Neuronal stem cell (in vitro differentiated cells): Measurements from ENCODE around the gene STAT5A.
"Not testable (repeated sequence)": the region's sequence is repeated elsewhere in the genome, so short reads cannot be mapped to it uniquely, and the experiment has no call there.

ENCODE experiments used
- DNase-seq: peaks from one replicate; pipeline ENCODE4 v3.0.0-alpha.2; 2013; ENCODE audit warnings: low spot score
- H2AFZ ChIP-seq: one replicate; pipeline ENCODE4 v1.6.1; 2013; ENCODE audit warnings: mild to moderate bottlenecking, low read length, inconsistent platforms
- H2AK5ac ChIP-seq: 2 replicates; pipeline ENCODE4 v1.6.1; 2013; ENCODE audit warnings: low read depth, mild to moderate bottlenecking, inconsistent platforms, low read length, moderate library complexity, mixed read lengths
- H2BK120ac ChIP-seq: 2 replicates; pipeline ENCODE4 v1.6.1; 2013; ENCODE audit warnings: low read depth, mild to moderate bottlenecking, inconsistent platforms, low read length, moderate library complexity, mixed read lengths
- H2BK12ac ChIP-seq: one replicate; pipeline ENCODE4 v1.6.1; 2013; ENCODE audit warnings: low read length, inconsistent platforms
- H2BK15ac ChIP-seq: 2 replicates; pipeline ENCODE4 v1.6.1; 2013; ENCODE audit warnings: mild to moderate bottlenecking, low read length, inconsistent platforms, mixed read lengths
- H2BK5ac ChIP-seq: one replicate; pipeline ENCODE4 v1.6.1; 2013; ENCODE audit warnings: inconsistent platforms, mild to moderate bottlenecking, low read length, moderate library complexity
- H3K14ac ChIP-seq: one replicate; pipeline ENCODE4 v1.6.1; 2013; ENCODE audit warnings: low read length, inconsistent platforms
- H3K18ac ChIP-seq: 2 replicates; pipeline ENCODE4 v1.6.1; 2013; ENCODE audit warnings: low read length, inconsistent platforms
- H3K23ac ChIP-seq: 2 replicates; pipeline ENCODE4 v1.6.1; 2013; ENCODE audit warnings: low read depth, mild to moderate bottlenecking, mixed read lengths, low read length, inconsistent platforms; ENCODE audit not compliant: poor library complexity
- H3K27ac ChIP-seq: replicated peaks from 3 replicates; pipeline ENCODE4 v1.5.1; 2013; ENCODE audit warnings: low read length, inconsistent platforms
- H3K27me3 ChIP-seq, 3 experiments: 2 replicates each; pipeline ENCODE4 v1.6.1; 2013; ENCODE audit warnings: low read length in 3 of 3, mild to moderate bottlenecking in 2 of 3, inconsistent platforms in 1 of 3, low read depth in 1 of 3, mixed read lengths in 1 of 3, moderate library complexity in 1 of 3; ENCODE audit not compliant: control insufficient read depth in 3 of 3, insufficient read depth in 3 of 3
- H3K36me3 ChIP-seq, 2 donors: replicated peaks in 1 of 2; 2 replicates each; pipeline ENCODE4 v1.6.1; 2013; ENCODE audit warnings: low read length in 2 of 2; ENCODE audit not compliant: control insufficient read depth in 2 of 2, insufficient read depth in 2 of 2
- H3K4ac ChIP-seq: 2 replicates; pipeline ENCODE4 v1.6.1; 2013; ENCODE audit warnings: inconsistent platforms, mild to moderate bottlenecking, low read length, moderate library complexity
- H3K4me1 ChIP-seq, 2 donors: 1 replicate in 1 of 2; 2 replicates in 1 of 2; pipeline ENCODE4 v1.6.1; 2013; ENCODE audit warnings: low read length in 2 of 2, low read depth in 1 of 2; ENCODE audit not compliant: control insufficient read depth in 2 of 2, insufficient read depth in 1 of 2
- H3K4me2 ChIP-seq: one replicate; pipeline ENCODE4 v1.6.1; 2013; ENCODE audit warnings: mild to moderate bottlenecking, low read length, inconsistent platforms; ENCODE audit not compliant: insufficient read depth, poor library complexity, severe bottlenecking
- H3K4me3 ChIP-seq, 2 donors: 2 replicates each; pipeline ENCODE4 v1.5.1; 2013; ENCODE audit warnings: low read length in 2 of 2, mild to moderate bottlenecking in 2 of 2, inconsistent platforms in 1 of 2, moderate library complexity in 1 of 2
- H3K79me1 ChIP-seq: one replicate; pipeline ENCODE4 v1.6.1; 2013; ENCODE audit warnings: low read depth, mild to moderate bottlenecking, inconsistent platforms, low read length, moderate library complexity
- H3K9ac ChIP-seq: one replicate; pipeline ENCODE4 v1.6.1; 2013; ENCODE audit warnings: mild to moderate bottlenecking, low read depth, low read length, inconsistent platforms; ENCODE audit not compliant: poor library complexity
- H3K9me3 ChIP-seq, 2 donors: replicated peaks in 1 of 2; 2 replicates each; pipeline versions ENCODE3 to v1.6.1; 2013; ENCODE audit warnings: low read length in 2 of 2, mild to moderate bottlenecking in 2 of 2, inconsistent platforms in 1 of 2, low read depth in 1 of 2, mixed read lengths in 1 of 2, moderate library complexity in 1 of 2; ENCODE audit not compliant: control insufficient read depth in 2 of 2, insufficient read depth in 1 of 2
- H4K8ac ChIP-seq: one replicate; pipeline ENCODE4 v1.6.1; 2013; ENCODE audit warnings: low read depth, mild to moderate bottlenecking, inconsistent platforms, low read length, moderate library complexity
- H4K91ac ChIP-seq: one replicate; pipeline ENCODE4 v1.6.1; 2013; ENCODE audit warnings: low read length, low read depth, mild to moderate bottlenecking, inconsistent platforms; ENCODE audit not compliant: poor library complexity
- WGBS, 2 donors: extraction: QIAGEN DNeasy Blood & Tissue Kit; methylation state at CpG; one replicate each; pipeline ENCODE4 v1.1.7; 2013; ENCODE audit warnings: missing lambda C conversion rate in 2 of 2, mixed read lengths in 1 of 2; ENCODE audit not compliant: insufficient read length in 2 of 2, insufficient replicate concordance in 1 of 2; ENCODE audit errors: extremely low coverage in 2 of 2; 5-methylcytosine and 5-hydroxymethylcytosine counted together

The STAT5A gene

DNA sequence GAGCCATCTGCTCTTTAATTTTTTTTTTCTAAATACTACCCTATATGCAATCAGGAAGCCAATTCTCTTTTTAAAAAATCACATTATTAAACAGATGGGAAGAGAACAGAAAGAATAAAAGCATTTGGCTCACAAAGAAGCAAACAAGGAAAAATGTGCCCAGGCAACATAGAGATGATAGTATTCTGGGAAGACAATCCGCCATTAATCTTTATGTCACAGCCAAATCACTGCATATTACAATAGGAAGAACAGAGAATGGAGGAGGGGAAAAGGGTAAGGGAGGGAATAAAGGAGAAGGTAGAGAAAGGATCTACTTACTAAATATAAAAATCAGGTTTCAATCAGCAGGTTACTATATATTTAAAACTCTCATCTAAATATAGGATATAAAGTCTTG, 46.4 kb upstream of the STAT5A start:
- H3K9ac ChIP-seq = no peak overlapping the region
- no peak overlapping the region for H3K4me2 ChIP-seq
- peaks cover 4% of the 10 kb centered on the region for H3K79me1 ChIP-seq
- no peak overlapping the region for H3K4me3 ChIP-seq
- no peak overlapping the region for H2AK5ac ChIP-seq
- H3K4me1 ChIP-seq = no peaks in the 10 kb centered on the region
- no peak for DNase-seq
- H3K36me3 ChIP-seq = no peaks in the 10 kb centered on the region
- WGBS, 2 donors = no CpG with 5 or more reads among the region's 1 CpG
- H2BK12ac ChIP-seq = no peak overlapping the region
- H2BK5ac ChIP-seq = no peak overlapping the region
- no peak overlapping the region for H3K14ac ChIP-seq
- H4K8ac ChIP-seq = no peak overlapping the region
- no peak overlapping the region for H2BK15ac ChIP-seq
- H4K91ac ChIP-seq = no peak overlapping the region
- no peak overlapping the region for H3K18ac ChIP-seq
- no peak overlapping the region for H3K27ac ChIP-seq
- H2AFZ ChIP-seq = no peak overlapping the region
- no peak overlapping the region for H2BK120ac ChIP-seq
- no peaks in the 10 kb centered on the region for H3K9me3 ChIP-seq
- H3K27me3 ChIP-seq = no peaks in the 10 kb centered on the region
- H3K4ac ChIP-seq = no peak overlapping the region
- H3K23ac ChIP-seq = no peak overlapping the region

DNA sequence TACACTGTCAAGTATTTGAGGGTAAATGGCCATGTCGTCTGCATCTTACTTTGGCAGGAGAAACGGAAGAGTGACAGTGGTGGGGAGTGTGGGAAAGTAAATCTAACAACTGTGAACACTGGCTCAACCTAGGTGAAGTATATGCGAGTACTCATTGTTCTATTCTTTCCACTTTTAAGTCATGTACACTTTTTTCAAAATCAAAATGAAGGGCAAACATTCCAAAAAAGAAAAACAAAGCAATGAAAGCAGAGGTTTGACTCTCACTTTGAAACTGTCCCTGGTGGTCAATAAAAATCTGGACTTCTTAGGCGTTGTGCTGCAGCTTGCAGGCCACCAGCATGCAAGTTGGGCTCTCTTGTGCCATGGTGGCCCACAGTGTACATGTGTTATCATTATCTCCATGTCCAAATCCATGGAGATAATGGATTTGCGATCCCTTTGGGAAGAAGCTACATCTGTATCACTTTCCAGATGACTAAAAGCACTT, 44.8 kb upstream of the STAT5A start:
- Histone ChIP-seq H2BK120ac (no peak overlapping the region), H3K27me3 (no peaks in the 10 kb centered on the region), H3K18ac (no peak overlapping the region), H3K4me1 (peaks cover 2 to 4% of the 10 kb centered on the region in 2 donors), H3K14ac (no peak overlapping the region), H3K9ac (no peak overlapping the region), H3K27ac (no peak overlapping the region), H3K4me3 (no peak overlapping the region), H3K36me3 (no peaks in the 10 kb centered on the region), H4K8ac (no peak overlapping the region), H2BK5ac (no peak overlapping the region), H3K4ac (no peak overlapping the region), H2AK5ac (no peak overlapping the region), H4K91ac (no peak overlapping the region), H2AFZ (no peak overlapping the region), H3K79me1 (peaks cover 1% of the 10 kb centered on the region), H3K4me2 (no peak overlapping the region), H3K9me3 (no peaks in the 10 kb centered on the region), H2BK15ac (no peak overlapping the region), H2BK12ac (no peak overlapping the region), H3K23ac (no peak overlapping the region)
- no peak for DNase-seq
- WGBS, 2 donors = no CpG with 5 or more reads among the region's 5 CpGs

DNA sequence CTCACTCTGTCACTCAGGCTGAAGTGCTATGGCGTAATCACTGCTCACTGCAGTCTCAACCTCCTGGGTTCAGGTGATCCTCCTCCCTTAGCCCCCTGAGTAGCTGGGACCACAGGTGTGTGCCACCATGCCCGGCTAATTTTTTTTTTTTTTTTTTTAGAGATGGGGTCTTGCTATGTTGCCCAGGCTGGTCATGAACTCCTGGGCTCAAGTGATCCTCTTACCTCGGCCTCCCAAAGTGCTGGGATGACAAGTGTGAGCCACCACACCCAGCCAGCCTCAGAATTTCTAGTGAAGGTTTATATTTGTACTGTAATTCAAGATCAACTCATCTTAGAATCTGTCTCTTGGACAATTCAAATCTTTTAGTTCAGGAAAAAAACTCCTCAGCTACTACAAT, 44.2 kb upstream of the STAT5A start:
- not testable (repeated sequence) for H3K4ac ChIP-seq, H3K4me3 ChIP-seq, H2AFZ ChIP-seq, H2BK12ac ChIP-seq, DNase-seq, H3K79me1 ChIP-seq, H2BK5ac ChIP-seq, H3K14ac ChIP-seq, H3K9me3 ChIP-seq, H3K4me1 ChIP-seq, H2AK5ac ChIP-seq, H4K8ac ChIP-seq, H3K4me2 ChIP-seq, H3K23ac ChIP-seq, H3K18ac ChIP-seq, H3K27me3 ChIP-seq, H2BK15ac ChIP-seq, H2BK120ac ChIP-seq, H4K91ac ChIP-seq, H3K36me3 ChIP-seq, H3K27ac ChIP-seq, H3K9ac ChIP-seq
- no CpG with 5 or more reads among the region's 3 CpGs for WGBS, 2 donors

- H3K4me1 ChIP-seq, H3K9ac ChIP-seq, H2AFZ ChIP-seq, DNase-seq, H3K36me3 ChIP-seq, H2AK5ac ChIP-seq, H2BK15ac ChIP-seq, H4K8ac ChIP-seq, H3K9me3 ChIP-seq, H3K23ac ChIP-seq, H2BK12ac ChIP-seq, H3K4me2 ChIP-seq, H2BK120ac ChIP-seq, H3K27ac ChIP-seq, H3K27me3 ChIP-seq, H3K4me3 ChIP-seq, H3K14ac ChIP-seq, H3K79me1 ChIP-seq, H2BK5ac ChIP-seq, H4K91ac ChIP-seq, H3K18ac ChIP-seq, H3K4ac ChIP-seq: not testable (repeated sequence)
- no CpG with 5 or more reads among the region's 11 CpGs for WGBS, 2 donors
Observed at GRCh38 chr17:42245183-42245582, 43.1 kb upstream of the STAT5A start.
